Fibroblast of the aortic adventitia (primary cell): ENCODE measurements around the gene C2CD4A. TPM values are rescaled to one million over a fixed set of nuclear protein-coding genes. Genes with fewer than 3 reads are reported as not detected.
A peak's percentile ranks its signal among the peaks of the same experiment; 100 is the strongest.

Source experiments
- DNase-seq: peaks from one replicate; pipeline ENCODE4 v3.0.0-alpha.2; 2010; ENCODE audit warnings: low read depth
- H3K4me3 ChIP-seq: 2 replicates; pipeline ENCODE4 v1.5.1; 2011; ENCODE audit warnings: low read depth, mild to moderate bottlenecking, control low read depth, low read length, moderate library complexity
- total RNA-seq: library from RNA; depleted of rRNA; stranded (reverse); fragments of >200 nt; gene quantifications from 2 replicates; pipeline ENCODE4 v1.2.3, GENCODE V29; 2012; ENCODE audit warnings: low replicate concordance
- TF ChIP-seq, protein P1 (sequence below): IDR thresholded peaks from 2 replicates; pipeline ENCODE4 v1.5.1; 2011; ENCODE audit warnings: mild to moderate bottlenecking, low read length, control low read depth, inconsistent platforms; ENCODE audit not compliant: insufficient read depth

Gene C2CD4A
- total RNA-seq, 1 donor, result not detected

- DNase-seq, result peak; percentile 72
- H3K4me3 ChIP-seq, result no peak overlapping the region
- TF ChIP-seq, protein P1, sequence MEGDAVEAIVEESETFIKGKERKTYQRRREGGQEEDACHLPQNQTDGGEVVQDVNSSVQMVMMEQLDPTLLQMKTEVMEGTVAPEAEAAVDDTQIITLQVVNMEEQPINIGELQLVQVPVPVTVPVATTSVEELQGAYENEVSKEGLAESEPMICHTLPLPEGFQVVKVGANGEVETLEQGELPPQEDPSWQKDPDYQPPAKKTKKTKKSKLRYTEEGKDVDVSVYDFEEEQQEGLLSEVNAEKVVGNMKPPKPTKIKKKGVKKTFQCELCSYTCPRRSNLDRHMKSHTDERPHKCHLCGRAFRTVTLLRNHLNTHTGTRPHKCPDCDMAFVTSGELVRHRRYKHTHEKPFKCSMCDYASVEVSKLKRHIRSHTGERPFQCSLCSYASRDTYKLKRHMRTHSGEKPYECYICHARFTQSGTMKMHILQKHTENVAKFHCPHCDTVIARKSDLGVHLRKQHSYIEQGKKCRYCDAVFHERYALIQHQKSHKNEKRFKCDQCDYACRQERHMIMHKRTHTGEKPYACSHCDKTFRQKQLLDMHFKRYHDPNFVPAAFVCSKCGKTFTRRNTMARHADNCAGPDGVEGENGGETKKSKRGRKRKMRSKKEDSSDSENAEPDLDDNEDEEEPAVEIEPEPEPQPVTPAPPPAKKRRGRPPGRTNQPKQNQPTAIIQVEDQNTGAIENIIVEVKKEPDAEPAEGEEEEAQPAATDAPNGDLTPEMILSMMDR, result no peak
These were observed 21.0 kb downstream of the C2CD4A start for GRCh38 chr15:62087671-62088352.

DNA sequence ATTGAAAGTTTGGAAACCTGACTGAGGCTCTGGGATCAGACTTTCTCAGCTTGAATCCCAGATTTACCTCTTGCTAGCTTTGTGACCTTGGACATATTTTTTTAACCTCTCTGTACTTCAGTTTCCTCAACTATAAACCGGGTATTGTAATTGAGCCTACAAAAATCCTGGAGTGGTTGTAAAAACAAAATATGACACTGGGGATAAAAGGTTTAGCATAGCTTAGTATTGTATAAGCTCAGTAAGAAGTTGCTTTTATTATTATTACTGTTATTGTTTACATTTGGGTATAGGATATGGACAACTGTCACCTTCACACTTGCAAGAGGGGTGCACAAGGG is 21.5 kb downstream of the C2CD4A start:
- H3K4me3 ChIP-seq, result no peak overlapping the region
- TF ChIP-seq, protein P1, result no peak
- no peak for DNase-seq

DNA sequence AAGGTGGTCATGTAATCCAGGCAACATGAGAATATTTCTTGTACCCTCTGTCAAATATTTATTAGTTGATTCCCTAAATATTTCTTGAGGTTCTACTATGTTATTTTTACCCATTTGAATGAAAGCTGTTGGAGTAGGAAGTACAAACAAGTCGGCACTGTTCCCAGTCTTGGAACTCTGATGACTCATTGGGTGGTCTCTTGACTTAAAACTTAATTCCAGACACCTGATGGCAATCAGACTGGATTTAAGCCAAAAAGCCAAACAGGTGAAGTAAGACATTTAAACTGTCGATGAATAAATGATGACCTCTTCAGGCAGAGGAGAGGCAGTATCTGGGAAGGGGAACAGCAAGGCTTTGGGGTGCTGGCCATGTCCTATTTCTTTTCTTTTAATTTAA is 22.8 kb downstream of the C2CD4A start:
- no peak overlapping the region for H3K4me3 ChIP-seq
- TF ChIP-seq, protein P1, result no peak
- no peak for DNase-seq

DNA sequence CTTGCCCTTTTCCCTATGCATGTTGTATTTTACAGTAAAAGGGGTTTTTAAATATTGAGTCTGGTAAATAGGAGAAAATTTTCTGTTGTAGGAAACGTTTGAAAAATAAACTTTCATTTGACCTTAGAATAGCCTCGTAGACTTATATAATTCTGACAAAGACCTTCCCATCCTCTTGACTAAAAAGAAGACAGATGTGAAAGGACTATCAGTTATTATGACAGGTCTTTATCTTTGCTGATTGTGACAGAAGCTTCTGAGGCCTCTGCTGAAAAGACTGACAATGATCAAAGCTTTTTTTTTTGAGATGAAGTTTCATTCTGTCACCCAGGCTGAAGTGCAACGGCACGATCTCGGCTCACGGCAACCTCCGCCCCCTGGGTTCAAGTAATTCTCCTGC is 24.2 kb downstream of the C2CD4A start:
- no peak overlapping the region for H3K4me3 ChIP-seq
- DNase-seq, result no peak
- TF ChIP-seq, protein P1, result no peak

DNA sequence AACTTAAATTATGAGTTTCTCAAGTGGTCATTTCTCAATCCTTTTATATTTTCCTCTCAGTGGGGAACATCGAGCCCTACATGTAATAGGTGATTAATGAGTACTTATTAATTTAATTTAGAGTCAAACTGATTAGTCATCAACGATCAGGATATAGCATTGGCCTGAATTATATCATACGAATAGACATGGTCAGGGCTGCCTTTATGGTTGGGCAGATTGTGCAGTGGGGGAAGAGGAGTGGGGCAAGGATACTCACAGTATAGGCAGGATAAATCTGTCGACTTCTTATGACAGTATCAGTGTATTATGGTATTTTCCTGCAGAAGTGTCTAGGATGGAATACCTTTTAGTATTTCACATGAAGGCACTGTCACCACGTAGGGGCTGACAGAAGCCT is 27.0 kb downstream of the C2CD4A start:
- H3K4me3 ChIP-seq, result no peak overlapping the region
- TF ChIP-seq, protein P1, result no peak
- DNase-seq, result no peak

DNA sequence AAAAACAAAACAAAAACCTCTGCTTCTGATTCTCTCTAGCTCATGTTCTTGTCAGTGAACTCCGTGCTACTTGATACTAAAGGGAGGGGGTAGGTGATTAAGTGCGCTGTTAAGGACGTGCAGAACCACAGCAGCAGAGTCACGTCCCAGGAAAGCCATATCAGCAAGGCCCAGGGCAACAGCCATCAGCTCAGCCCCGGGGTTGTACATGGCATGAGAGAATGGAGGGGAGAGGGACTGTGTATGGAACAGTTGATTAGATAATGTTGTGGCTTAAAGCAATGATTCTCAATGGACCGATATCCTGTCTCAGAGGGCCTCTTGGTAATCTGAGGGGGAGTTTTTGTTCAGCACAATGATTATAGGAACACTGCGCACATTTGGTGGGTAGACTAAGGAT is 27.6 kb downstream of the C2CD4A start:
- no peak for DNase-seq
- no peak overlapping the region for H3K4me3 ChIP-seq
- TF ChIP-seq, protein P1, result no peak

- peak; percentile 66 for DNase-seq
- H3K4me3 ChIP-seq, result no peak overlapping the region
- TF ChIP-seq, protein P1, result no peak
These were observed 32.4 kb downstream of the C2CD4A start for GRCh38 chr15:62099094-62099601.
